ENCODE results near the gene OLFML1. TPM values are rescaled to one million over a fixed set of nuclear protein-coding genes. Genes with fewer than 3 reads are reported as not detected.
"Not testable (repeated sequence)": the region's sequence is repeated elsewhere in the genome, so short reads cannot be mapped to it uniquely, and the experiment has no call there.

OLFML1 gene
- total and polyA plus RNA-seq, 12 donors = 4.0 to 12.6 (median 6.2) TPM

DNA sequence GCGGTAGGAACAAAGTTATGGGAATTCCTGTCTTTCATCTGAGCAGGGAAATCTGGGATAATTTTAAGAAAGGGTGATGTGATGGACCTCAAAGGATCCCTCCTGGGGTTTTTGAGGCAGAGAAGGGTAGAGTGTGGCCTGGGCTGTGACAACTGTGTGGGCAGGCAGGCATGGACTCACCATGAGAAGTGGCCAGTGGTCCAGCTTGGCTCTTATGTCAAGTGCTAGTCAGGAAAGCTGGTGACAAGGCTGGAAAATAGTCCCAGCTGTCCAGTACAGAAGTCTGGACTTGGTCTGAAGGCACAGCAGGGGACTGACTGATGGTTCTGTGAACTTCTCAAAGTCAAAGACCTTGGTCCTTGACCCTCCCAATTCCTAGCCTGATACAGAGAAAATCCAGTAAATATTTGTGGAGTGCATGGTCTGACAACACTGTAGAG, 30.2 kb downstream of the OLFML1 start:
- intact Hi-C loops (cut with DNase I) = loop anchor here in 1 of 2 donors (10.0 kb wide), 1 partner anchor 149 kb away; no protein-coding TSS in a partner anchor
- Histone ChIP-seq H3K36me3 (replicated peaks in 1 of 2) (no peaks in the 10 kb centered on the region), H3K4me1 (replicated peaks in 1 of 2) (peaks cover 11 to 28% of the 10 kb centered on the region in 2 donors), H3K27me3 (no peaks in the 10 kb centered on the region), H3K27ac (no peak overlapping the region), H3K9me3 (replicated peaks in 1 of 3) (no peaks in the 10 kb centered on the region), H3K4me3 (no peak overlapping the region)
- TF ChIP-seq POLR2A (IDR thresholded peaks at IDR 0.05) = no peak
- no peak for TF ChIP-seq CTCF (IDR thresholded peaks at IDR 0.05)
- no peak for DNase-seq
- 90 to 100% (median 97%) methylated on average over 1 of the region's 1 CpG for WGBS, 4 donors

- WGBS, 4 donors = 87 to 92% (median 89%) methylated on average over 9 to 12 of the region's 12 CpGs
- H3K9me3 ChIP-seq (replicated peaks in 1 of 3) = no peaks in the 10 kb centered on the region
- intact Hi-C loops (cut with DNase I) = loop anchor here in 1 of 2 donors (10.0 kb wide), 1 partner anchor 148 kb away; no protein-coding TSS in a partner anchor
- H3K4me3 ChIP-seq = no peak overlapping the region
- no peaks in the 10 kb centered on the region for H3K27me3 ChIP-seq
- TF ChIP-seq CTCF (IDR thresholded peaks at IDR 0.05) (no peak), POLR2A (IDR thresholded peaks at IDR 0.05) (no peak)
- H3K27ac ChIP-seq = no peak overlapping the region
- peaks cover 11 to 35% of the 10 kb centered on the region in 2 donors for H3K4me1 ChIP-seq (replicated peaks in 1 of 2)
- no peak for DNase-seq
- H3K36me3 ChIP-seq (replicated peaks in 1 of 2) = no peaks in the 10 kb centered on the region
Measured at GRCh38 chr11:7516475-7516874, 31.2 kb downstream of the OLFML1 start.

DNA sequence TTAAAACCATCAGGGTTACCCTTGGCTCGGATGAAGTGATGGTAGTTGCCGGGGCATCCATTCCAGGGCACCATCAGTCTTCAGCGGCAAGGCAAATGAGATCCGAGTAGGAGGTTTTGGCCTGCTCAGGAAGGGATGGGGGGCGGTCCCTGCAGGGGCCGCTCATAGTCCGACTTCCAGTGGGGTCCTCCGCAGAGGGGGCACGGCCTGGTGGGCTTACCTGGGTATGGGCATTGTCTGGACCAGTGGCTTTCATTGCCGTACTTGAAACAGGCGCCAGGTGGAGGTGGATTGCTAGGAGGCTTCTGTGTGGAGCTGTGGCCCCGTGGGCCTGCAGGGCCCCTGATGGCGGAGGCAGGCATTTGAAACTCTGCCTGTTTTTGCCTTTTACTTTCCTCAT, 32.4 kb downstream of the OLFML1 start:
- WGBS, 4 donors = 93 to 98% (median 95%) methylated on average over 8 to 13 of the region's 13 CpGs

DNA sequence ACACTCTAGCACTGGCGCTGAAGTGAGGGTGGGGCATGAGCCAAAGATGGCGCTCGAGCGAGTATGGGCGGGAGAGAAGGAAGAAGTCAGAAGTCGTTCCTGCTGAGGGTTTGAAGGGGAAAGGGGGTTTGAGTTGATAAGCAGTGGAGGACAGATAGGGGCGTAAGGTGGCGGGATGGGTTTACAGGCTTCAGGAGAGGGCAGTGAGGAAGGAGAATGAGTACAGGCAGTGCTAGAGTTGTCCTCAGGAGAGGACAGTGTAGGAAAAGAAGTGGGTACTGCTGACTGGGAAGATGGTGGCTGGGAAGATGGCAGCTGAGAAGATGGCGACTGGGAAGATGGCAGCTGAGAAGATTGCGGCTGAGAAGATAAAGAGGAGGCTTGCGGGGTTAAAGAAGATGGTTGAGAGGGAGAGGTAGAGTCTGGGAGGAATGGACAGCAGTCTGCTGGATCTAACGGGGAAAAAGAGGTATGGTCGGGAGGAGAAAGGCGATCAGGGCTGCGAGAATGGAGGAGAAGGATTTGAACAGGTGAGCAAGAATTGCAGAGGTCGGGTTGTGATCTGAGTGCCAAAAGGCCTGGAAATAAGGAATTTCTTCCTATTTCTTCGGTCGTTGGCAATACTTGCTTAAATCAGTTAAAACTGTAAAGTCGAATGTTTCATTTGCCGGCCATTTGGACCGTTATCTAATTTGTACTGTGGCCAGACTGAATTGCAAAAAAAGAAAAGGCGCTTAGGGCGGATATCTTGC, 33.7 kb downstream of the OLFML1 start:
- intact Hi-C loops (cut with DNase I) = loop anchor here in 1 of 2 donors (10.0 kb wide), 1 partner anchor 146 kb away; no protein-coding TSS in a partner anchor
- no peaks in the 10 kb centered on the region for H3K36me3 ChIP-seq (replicated peaks in 1 of 2)
- WGBS, 4 donors = 93 to 94% (median 94%) methylated on average over 23 of the region's 23 CpGs
- no peak overlapping the region for H3K4me3 ChIP-seq
- no peak overlapping the region for H3K27ac ChIP-seq
- H3K4me1 ChIP-seq (replicated peaks in 1 of 2) = peaks cover 7 to 38% of the 10 kb centered on the region in 2 donors
- no peak for DNase-seq
- H3K27me3 ChIP-seq = no peaks in the 10 kb centered on the region
- H3K9me3 ChIP-seq (replicated peaks in 1 of 3) = no peaks in the 10 kb centered on the region
- no peak for TF ChIP-seq CTCF (IDR thresholded peaks at IDR 0.05)
- TF ChIP-seq POLR2A (IDR thresholded peaks at IDR 0.05) = no peak

More for the DNA sequence above, 32.4 kb downstream of the OLFML1 start:
- not testable (repeated sequence) for H3K9me3 ChIP-seq (replicated peaks in 1 of 3); H3K27ac ChIP-seq; H3K36me3 ChIP-seq (replicated peaks in 1 of 2); H3K27me3 ChIP-seq; H3K4me3 ChIP-seq; DNase-seq
- intact Hi-C loops (cut with DNase I) = loop anchor here in 1 of 2 donors (10.0 kb wide), 1 partner anchor 147 kb away; no protein-coding TSS in a partner anchor
- peaks cover 10 to 29% of the 10 kb centered on the region in 2 donors for H3K4me1 ChIP-seq (replicated peaks in 1 of 2)

Measured in adrenal gland (tissue), 12 donors.